B cell (primary cell): ENCODE measurements around the gene MICALL2. TPM values are rescaled to one million over a fixed set of nuclear protein-coding genes. Genes with fewer than 3 reads are reported as not detected.

Experiments
- ATAC-seq: fragments of 200-7000 bp; cut with Tn5 transposase; one replicate; pipeline ENCODE4 v1.10.0; 2021; ENCODE audit warnings: low read depth, mild to moderate bottlenecking, moderate number of reproducible peaks, moderate library complexity
- CTCF ChIA-PET: fragments of 350-600 bp; sonication (Branson Sonifier 250); formaldehyde crosslinking; loops from one replicate; lab custom pipeline; 2021; ENCODE audit warnings: antibody characterized with exemption, inconsistent platforms; lab: Charles Lee
- POLR2A ChIA-PET: fragments of 350-600 bp; sonication (Branson Sonifier 250); formaldehyde crosslinking; loops from one replicate; lab custom pipeline; 2021; ENCODE audit warnings: antibody characterized with exemption; lab: Charles Lee
- DNase-seq: peaks from one replicate; pipeline ENCODE4 v3.0.0; 2013
- H2AFZ ChIP-seq: 2 replicates; pipeline ENCODE4 v1.6.1; 2012; ENCODE audit warnings: mild to moderate bottlenecking, low read depth, low read length; ENCODE audit not compliant: insufficient read depth, poor library complexity, severe bottlenecking
- H3K27ac ChIP-seq, 2 donors: 1 replicate in 1 of 2; 2 replicates in 1 of 2; pipeline ENCODE4 v1.5.1; 2012 to 2013; ENCODE audit warnings: low read length in 2 of 2, mild to moderate bottlenecking in 2 of 2, moderate library complexity in 1 of 2
- H3K27me3 ChIP-seq, 4 experiments: fragments of 200-600 bp in 1 of 4; sonication (generic) in 1 of 4; replicated peaks in 1 of 4; 1 replicate in 2 of 4; 2 replicates in 2 of 4; pipeline versions ENCODE4 v1.6.1 to v1.7.0; 2013 to 2016; ENCODE audit warnings: low read length in 3 of 4, mild to moderate bottlenecking in 2 of 4, mixed read lengths in 1 of 4, moderate library complexity in 1 of 4; ENCODE audit not compliant: insufficient read depth in 4 of 4, control insufficient read depth in 3 of 4; ENCODE audit errors: control extremely low read depth in 1 of 4
- H3K36me3 ChIP-seq, 2 experiments: replicated peaks in 1 of 2; 1 replicate in 1 of 2; 2 replicates in 1 of 2; pipeline versions ENCODE4 v1.6.1 to v1.7.1; 2013; ENCODE audit warnings: low read length in 1 of 2; ENCODE audit not compliant: insufficient read depth in 2 of 2, control insufficient read depth in 1 of 2; ENCODE audit errors: control extremely low read depth in 1 of 2, extremely low read depth in 1 of 2
- H3K4me1 ChIP-seq, 2 donors: fragments of 200-600 bp in 1 of 2; sonication (generic) in 1 of 2; 1 replicate in 1 of 2; 2 replicates in 1 of 2; pipeline versions ENCODE4 v1.5.1 to v1.6.1; 2013 to 2017; ENCODE audit warnings: low read length in 2 of 2; ENCODE audit not compliant: control insufficient read depth in 2 of 2, insufficient read depth in 2 of 2
- H3K4me2 ChIP-seq: replicated peaks from 2 replicates; pipeline ENCODE3; 2012; ENCODE audit warnings: mild to moderate bottlenecking, low read depth, low read length; ENCODE audit not compliant: poor library complexity, severe bottlenecking
- H3K4me3 ChIP-seq, 5 experiments: fragments of 200-600 bp in 1 of 5; sonication (generic) in 1 of 5; 1 replicate in 3 of 5; 2 replicates in 2 of 5; pipeline versions ENCODE4 v1.5.1 to v1.7.0; 2011 to 2016; ENCODE audit warnings: low read length in 4 of 5, mild to moderate bottlenecking in 4 of 5, low read depth in 2 of 5, control low read depth in 1 of 5, moderate library complexity in 1 of 5; ENCODE audit not compliant: insufficient read depth in 1 of 5; ENCODE audit errors: control extremely low read depth in 1 of 5, extremely low read depth in 1 of 5
- H3K79me2 ChIP-seq: fragments of 200-600 bp; sonication (generic); one replicate; pipeline ENCODE4 v1.6.0; 2016; ENCODE audit warnings: low read length; ENCODE audit not compliant: control insufficient read depth, insufficient read depth
- H3K9ac ChIP-seq: fragments of 200-600 bp; sonication (generic); 2 replicates; pipeline ENCODE4 v1.6.1; 2017; ENCODE audit warnings: mild to moderate bottlenecking, low read length, moderate library complexity
- H3K9me3 ChIP-seq, 3 donors: one replicate each; pipeline versions ENCODE4 v1.6.1 to v1.7.1; 2013; ENCODE audit warnings: low read length in 2 of 3; ENCODE audit not compliant: control insufficient read depth in 2 of 3, insufficient read depth in 1 of 3; ENCODE audit errors: control extremely low read depth in 1 of 3
- H4K20me1 ChIP-seq: 2 replicates; pipeline ENCODE4 v1.6.0; 2012; ENCODE audit warnings: mild to moderate bottlenecking, low read length; ENCODE audit not compliant: insufficient read depth, control insufficient read depth, poor library complexity, severe bottlenecking
- H3K27ac Mint-ChIP-seq: one replicate; pipeline ENCODE4 v1.8.0; 2021; ENCODE audit warnings: mixed read lengths
- H3K27me3 Mint-ChIP-seq: one replicate; pipeline ENCODE4 v1.8.0; 2021; ENCODE audit warnings: mixed read lengths
- H3K4me1 Mint-ChIP-seq: one replicate; pipeline ENCODE4 v1.8.0; 2021; ENCODE audit warnings: mixed read lengths
- H3K4me3 Mint-ChIP-seq: one replicate; pipeline ENCODE4 v1.8.0; 2021; ENCODE audit warnings: mixed read lengths
- H3K9me3 Mint-ChIP-seq: one replicate; pipeline ENCODE4 v1.8.0; 2022; ENCODE audit warnings: mixed read lengths; ENCODE audit not compliant: insufficient read depth
- CTCF ChIP-seq: fragments of 200-600 bp; IDR thresholded peaks from one replicate; pipeline ENCODE4 v1.8.0; 2022; ENCODE audit warnings: antibody characterized with exemption, mild to moderate bottlenecking
- EZH2 ChIP-seq: IDR thresholded peaks from 2 replicates; pipeline ENCODE4 v1.6.1; 2012; ENCODE audit warnings: borderline replicate concordance, low read depth, mild to moderate bottlenecking, moderate library complexity, low read length; ENCODE audit not compliant: insufficient read depth, poor library complexity, severe bottlenecking
- WGBS: methylation state at CpG from one replicate; pipeline ENCODE4 v1.1.5; 2013; ENCODE audit warnings: missing lambda C conversion rate; ENCODE audit not compliant: insufficient coverage; 5-methylcytosine and 5-hydroxymethylcytosine counted together
- intact Hi-C: fragments of 100-400 bp; cut with micrococcal nuclease; formaldehyde crosslinking; loops from one replicate; pipeline ENCODE4 v1.10.0; 2022
- polyA plus RNA-seq: library from polyadenylated mRNA; depleted of rRNA; stranded (reverse); fragments of >200 nt; gene quantifications from 2 replicates; pipeline ENCODE4 v1.2.3, GENCODE V29; 2012
- total RNA-seq, 2 donors: library from RNA; stranded (reverse); fragments of 120-200 nt in 1 of 2; gene quantifications; 1 replicate in 1 of 2; 2 replicates in 1 of 2; pipeline versions ENCODE4 v1.2.3 to v1.2.4, GENCODE V29; 2013 to 2022

Gene MICALL2
- total and polyA plus RNA-seq, 2 donors (not counting 1 experiment from before 2014, with no cell fraction given) = 0.85 to 0.94 TPM

DNA sequence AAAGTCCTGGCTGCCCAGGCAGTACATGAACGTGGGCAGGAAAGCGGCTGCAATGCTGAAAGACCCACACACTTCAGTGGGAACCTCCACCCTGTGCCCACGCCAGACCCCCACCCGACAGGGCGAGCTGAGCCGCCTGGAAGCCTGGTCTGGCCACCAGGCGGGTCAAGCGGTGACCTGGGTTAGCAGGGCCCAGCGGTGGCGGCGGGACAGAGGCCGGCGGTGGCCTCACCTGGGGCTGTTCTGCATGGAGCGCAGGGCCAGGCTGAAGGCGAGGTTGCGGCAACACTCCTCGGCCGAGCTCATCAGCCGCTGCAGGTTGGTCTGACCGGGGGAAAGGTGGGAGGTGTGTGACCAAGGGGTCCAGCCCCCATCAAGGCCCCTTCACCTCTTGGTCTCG, 11.6 kb upstream of the MICALL2 start:
- H3K27me3 ChIP-seq = no peaks in the 10 kb centered on the region
- H3K9me3 ChIP-seq = no peaks in the 10 kb centered on the region
- ATAC-seq (no peak), DNase-seq (no peak)
- H3K79me2 ChIP-seq = peaks cover 6% of the 10 kb centered on the region
- H3K4me3 ChIP-seq = no peak overlapping the region
- intact Hi-C loops = no loop called here
- ChIA-PET CTCF (no interaction called here), POLR2A (no interaction called here)
- Mint-ChIP-seq H3K27me3 (no peaks in the 10 kb centered on the region), H3K4me1 (no peaks in the 10 kb centered on the region), H3K4me3 (no peak overlapping the region), H3K9me3 (no peaks in the 10 kb centered on the region), H3K27ac (no peak overlapping the region)
- H3K27ac ChIP-seq = no peak overlapping the region
- no peaks in the 10 kb centered on the region for H3K4me1 ChIP-seq
- no peak overlapping the region for H2AFZ ChIP-seq
- 97% methylated on average over 21 of the region's 21 CpGs for WGBS
- TF ChIP-seq EZH2 = no peak
- no peak for TF ChIP-seq CTCF
- H3K36me3 ChIP-seq = peaks cover 0 to 29% of the 10 kb centered on the region in 2 experiments
- no peak overlapping the region for H3K4me2 ChIP-seq
- H4K20me1 ChIP-seq = peaks cover 7% of the 10 kb centered on the region
- H3K9ac ChIP-seq = no peak overlapping the region

DNA sequence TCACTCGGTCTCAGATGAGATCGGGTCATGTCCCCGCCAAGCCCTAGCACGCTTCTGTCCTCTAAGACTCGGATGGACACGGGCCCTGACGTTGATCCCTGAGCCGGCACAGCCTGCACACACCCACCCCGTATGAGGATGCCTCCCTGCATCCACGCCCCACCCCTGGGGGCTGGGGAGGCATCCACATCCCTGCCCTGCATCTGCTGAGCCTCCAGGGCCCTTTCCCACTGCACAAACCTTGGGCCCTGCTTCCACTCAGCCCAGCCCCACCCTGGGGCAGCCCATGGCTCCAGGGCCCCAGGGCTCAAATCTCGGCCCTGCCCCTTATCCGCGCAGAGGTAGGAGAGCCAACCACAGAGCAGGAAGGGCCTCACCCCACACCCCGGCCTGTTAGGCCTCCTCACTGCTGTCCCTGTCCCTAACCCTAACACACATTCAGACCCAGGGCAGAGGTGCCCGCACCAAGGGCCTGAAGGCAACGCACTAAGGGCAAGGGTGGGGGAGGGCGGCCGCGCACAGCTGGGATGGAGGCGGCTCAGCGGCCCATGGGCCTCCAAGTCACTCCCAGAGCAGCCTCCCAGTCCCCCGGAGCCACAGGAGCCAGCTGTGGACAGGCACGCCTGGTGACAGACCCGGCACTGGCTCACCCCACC, 9.5 kb upstream of the MICALL2 start:
- over 99% methylated on average over 19 of the region's 24 CpGs for WGBS
- Histone ChIP-seq H3K27me3 (no peaks in the 10 kb centered on the region), H3K9ac (no peak overlapping the region), H3K4me1 (no peaks in the 10 kb centered on the region), H3K27ac (no peak overlapping the region), H3K4me2 (no peak overlapping the region), H2AFZ (no peak overlapping the region), H3K9me3 (no peaks in the 10 kb centered on the region), H4K20me1 (peaks cover 4% of the 10 kb centered on the region), H3K36me3 (peaks cover 0 to 20% of the 10 kb centered on the region in 2 experiments), H3K4me3 (no peak overlapping the region), H3K79me2 (peaks cover 5% of the 10 kb centered on the region)
- no peaks in the 10 kb centered on the region for H3K9me3 Mint-ChIP-seq
- DNase-seq = no peak
- ChIA-PET POLR2A (no interaction called here), CTCF (no interaction called here)
- no peak overlapping the region for H3K27ac Mint-ChIP-seq
- TF ChIP-seq EZH2 (no peak), CTCF (no peak)
- intact Hi-C loops = no loop called here
- H3K4me3 Mint-ChIP-seq = no peak overlapping the region
- no peak for ATAC-seq
- no peaks in the 10 kb centered on the region for H3K4me1 Mint-ChIP-seq
- no peaks in the 10 kb centered on the region for H3K27me3 Mint-ChIP-seq
